Germinal center (tissue), 1 donor: ENCODE results near the gene GJB2.
A peak's percentile ranks its signal among the peaks of the same experiment; 100 is the strongest.
"Not testable (repeated sequence)": the region's sequence is repeated elsewhere in the genome, so short reads cannot be mapped to it uniquely, and the experiment has no call there.

Source experiments
- DNase-seq: peaks from one replicate; pipeline ENCODE4 v3.0.0; 2012; ENCODE audit warnings: mixed read lengths, low spot score

GJB2 gene

DNA sequence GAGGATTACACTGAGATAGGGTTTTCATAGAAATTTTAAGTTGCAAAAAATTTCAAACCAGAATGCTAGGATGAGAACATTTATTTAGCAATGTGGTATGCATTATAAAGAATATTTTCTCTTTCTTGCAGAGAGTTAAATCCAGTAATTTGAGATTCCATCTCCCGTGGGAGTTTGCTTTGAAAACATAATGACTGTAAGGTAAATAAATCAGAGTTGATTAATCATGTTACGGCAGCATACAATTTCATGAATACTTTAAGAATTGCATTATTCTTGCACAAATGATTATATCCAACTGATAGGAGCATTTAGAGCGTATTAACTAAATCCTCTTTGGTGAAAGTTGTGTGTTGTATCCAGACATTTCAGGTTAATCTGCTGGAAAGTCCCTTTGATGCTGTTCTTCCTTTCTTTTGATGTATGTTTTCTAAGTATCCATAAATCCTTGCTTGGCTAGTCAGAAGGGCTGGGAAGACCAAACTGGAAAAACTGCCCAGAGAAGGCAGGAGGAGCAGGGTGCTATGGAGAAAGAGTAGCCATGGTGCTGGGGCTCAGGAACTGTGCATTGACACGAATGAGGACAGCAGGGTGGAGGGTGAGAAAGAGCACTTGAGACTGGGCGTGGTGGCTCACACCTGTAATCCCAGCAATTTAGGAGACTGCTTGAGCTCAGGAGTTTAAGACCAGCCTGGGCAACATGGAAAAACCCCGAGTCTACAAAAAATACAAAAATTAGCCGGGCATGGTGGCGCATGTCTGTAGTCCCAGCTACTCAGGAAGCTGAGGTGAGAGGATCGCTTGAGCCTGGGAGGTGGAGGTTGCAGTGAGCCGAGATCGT lies 27.1 kb downstream of the GJB2 start:
- DNase-seq: no peak

DNA sequence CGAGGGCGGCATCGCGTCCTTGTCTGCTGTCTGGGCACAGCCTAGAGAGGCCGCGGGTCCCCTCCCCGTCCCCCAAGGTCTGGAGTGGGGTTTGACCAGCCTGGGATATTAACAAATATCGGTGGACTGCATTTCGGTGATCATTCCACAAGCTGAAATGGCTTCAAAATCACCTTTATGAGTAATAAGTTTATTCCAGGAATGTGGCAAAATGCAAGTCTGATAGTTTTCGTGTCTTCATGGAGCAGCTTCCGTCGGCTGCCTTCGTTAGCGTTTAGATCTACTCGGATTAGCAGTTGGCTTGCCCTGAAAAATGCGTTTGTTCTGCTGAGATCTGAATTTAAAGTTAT lies 30.8 kb downstream of the GJB2 start:
- no peak for DNase-seq

DNA sequence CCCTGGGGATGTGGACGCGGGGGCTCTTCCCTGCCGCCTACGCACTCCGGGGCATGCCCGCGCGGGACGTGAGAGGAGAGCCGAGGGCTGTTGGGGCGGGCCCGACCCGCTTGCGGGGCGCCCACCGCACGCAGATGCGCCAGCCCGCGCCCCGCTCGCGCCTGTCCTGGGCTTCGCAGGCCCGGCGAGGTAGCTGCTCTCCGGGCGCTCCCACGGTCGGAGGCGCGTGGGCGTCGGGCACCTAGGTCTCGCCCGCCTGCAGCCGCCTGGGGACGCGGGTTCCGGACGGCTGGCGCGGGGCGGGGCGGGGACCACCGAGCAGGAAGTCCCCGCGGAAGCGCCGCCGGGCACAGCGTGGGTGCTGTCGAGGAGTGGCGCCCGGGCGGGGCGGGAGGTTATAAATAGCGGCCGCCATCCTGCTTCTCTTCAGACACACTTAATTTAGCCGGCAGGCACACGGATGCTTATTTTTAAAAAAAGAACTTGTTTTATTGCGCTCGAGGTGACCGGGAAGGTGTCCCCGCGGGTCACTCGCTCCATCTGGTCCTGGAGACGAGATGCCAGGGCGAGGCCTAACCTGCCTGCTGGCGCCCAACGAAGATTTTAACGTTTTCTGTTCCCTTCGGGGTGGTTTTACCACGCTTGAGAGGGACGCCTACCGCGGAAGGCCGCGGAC lies 31.3 kb downstream of the GJB2 start:
- peak; percentile 59 for DNase-seq

DNA sequence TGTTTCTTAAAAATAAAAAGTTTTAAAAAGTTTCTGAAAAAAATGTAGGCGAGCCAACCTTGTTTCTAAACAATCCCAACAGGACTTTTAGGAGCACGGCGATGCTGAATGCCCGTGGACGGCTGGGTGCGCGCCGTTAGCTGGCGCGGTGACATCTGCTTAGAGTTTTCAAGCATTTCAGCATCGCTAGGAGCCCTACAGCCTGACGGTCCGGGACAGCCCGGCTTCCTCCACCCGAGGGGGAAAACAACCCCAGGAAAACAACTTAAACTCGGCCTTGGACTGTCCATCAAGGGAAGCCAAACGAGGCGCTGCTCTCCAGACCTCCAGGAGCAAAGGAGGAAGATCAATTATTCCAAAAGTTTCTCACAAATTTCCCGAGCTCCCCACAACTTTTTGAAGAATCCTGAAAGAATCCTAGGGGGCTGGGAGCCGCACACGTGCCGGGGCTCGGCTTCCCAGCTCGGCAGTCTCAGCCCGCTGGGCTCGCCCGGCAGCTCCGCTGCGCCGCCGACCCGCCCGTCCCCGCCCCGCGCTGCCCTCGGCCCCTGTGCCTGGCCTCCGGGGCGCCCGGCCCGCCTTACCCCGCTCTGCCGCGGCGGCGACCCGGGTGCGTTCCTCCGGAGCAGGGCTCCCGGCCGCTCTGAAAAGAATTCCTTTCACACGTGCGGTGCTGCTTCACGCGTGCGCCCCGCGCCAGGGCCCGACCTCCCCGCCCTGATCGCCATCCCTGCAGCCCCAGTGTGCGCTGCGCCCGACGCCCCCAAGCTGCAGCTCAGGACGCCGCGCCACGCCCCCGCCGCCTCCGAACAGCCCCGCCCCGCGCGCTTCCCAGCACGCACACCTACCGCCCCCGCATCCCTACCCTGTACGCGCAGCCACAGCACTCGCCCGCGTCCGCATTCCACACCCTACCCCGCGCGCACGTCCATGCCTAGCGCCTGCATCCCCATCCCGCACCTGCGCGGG lies 32.1 kb downstream of the GJB2 start, which contains the start of gene GJA3:
TSS of gene GJA3 (minus strand) at position 747 of the 969 bp plus-strand sequence. CDS start 17,764 bp downstream, outside the sequence.
- peak; percentile 29 for DNase-seq

DNA sequence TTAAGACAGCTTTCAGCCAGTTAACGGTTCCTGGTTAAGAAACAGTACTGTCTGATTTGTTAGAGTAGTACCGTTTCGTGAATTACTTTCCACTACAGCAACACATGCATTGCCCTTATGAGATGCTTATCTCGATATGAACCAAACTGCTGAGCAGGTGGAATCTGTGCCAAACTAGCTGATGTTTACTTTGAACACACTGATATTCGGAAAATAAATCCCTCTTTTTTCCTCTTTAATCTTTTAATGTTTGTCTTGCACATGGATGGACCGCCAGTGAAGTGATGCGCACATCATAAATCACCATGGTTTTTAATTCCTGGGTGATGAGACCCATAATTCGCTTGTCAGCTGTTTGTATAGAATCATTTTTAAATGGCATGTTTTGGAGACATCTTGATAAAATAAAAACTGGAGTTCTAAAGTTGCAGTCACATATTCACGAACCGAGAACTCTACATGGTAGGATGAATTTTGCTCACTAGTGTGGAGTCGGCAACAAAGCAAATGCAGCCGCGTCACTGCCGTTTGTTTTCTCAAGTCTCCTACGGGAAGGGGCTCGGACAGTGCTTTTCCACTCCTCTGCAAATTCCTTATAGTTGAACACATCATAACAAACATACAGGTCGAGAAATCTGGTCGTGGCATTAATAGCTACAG lies 33.0 kb downstream of the GJB2 start:
- DNase-seq: no peak

DNA sequence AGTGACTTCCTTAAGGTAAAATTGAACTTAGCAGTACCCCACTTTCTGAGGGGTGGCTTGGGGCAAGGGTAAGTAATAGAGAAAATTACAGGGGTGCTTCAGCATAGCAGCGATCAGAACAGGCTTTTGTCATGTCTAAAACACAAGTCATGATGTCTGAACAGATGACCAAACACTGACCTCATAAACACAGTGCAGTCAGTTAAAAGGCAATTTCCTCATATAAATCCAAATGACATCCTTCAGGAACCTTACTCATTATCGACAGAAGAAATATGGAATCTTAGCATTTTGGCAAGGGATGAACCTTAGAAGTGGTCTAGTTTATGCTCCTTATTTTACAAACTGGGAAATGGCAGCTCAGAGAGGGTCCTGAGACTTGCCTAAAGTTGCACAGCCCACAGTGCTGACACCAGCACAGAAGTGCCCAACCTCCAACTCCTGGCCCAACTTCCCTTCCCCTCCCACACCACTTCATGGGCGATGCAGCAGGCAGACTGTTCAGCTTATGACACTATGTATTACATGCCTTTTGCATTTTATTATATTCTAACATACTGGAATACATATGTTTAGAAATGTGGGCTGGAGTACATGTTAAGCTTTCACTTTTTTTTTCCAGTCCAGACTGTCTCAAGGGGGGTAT lies 35.5 kb downstream of the GJB2 start:
- no peak for DNase-seq

DNA sequence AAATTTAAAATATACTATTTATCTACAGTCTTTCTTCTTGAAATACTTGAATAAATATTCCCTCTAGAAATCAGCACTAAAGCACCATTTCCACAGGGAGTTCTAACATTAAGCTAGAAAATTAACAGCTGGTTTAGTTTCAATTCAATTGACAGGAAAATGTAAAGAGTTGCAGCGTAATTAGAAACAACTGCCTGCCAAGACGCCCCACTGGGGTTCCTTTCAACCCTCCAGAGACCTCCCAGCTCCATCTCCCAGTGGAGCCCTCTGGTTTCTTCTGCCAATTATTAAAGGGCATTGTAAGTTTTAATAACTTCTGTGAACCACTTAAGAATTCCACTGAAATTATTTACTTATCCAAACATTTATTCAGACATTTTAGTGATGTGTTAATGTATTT lies 36.0 kb downstream of the GJB2 start:
- no peak for DNase-seq

DNA sequence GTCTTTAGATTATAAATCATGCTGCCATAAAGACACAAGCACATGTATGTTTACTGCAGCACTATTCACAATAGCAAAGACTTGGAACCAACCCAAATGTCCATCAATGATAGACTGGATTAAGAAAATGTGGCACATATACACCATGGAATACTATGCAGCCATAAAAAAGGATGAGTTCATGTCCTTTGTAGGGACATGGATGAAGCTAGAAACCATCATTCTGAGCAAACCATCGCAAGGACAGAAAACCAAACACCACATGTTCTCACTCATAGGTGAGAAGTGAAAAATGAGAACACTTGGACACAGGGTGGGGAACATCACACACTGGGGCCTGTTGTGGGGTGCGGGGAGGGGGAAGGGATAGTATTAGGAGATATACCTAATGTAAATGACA lies 39.4 kb downstream of the GJB2 start:
- not testable (repeated sequence) for DNase-seq

DNA sequence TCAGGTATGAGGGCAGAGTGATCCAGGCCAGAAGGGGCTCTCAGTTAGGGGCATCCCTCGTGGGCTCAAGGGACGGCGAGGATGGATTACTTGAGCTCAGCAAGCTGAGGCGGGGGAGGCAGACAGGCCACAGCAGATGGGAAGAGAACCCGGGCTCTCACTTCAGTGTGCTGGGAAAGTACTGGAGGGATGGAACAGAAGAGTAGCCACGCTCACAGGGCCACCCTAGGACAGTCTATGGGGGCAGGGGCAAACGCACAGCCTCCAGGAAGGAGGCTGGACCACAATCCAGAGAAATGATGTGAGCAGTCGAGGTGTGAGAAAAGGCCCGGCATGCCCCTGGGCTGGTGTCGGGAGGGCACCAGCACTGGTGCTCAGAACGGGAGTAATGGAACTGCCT lies 41.1 kb downstream of the GJB2 start:
- no peak for DNase-seq

DNA sequence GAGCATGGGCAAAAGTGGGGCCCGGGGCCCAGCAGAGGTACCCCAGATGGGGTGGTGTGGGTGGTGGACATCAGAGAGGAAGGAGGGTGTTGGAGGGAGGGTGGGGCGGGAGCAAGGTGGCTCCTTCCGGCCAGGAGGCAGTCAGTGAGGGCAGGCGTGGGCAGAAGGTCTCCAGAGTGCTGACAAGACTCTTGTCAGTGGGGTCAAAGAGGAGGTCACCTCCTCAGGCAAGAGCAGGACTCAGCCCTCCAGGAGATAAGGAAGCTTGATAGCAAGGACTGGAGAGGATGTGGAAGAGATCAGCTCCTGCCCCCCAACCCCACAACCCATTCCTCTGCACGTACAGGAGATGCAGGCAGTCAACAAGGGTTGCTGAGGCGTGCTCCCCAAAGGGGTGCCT lies 41.7 kb downstream of the GJB2 start:
- DNase-seq: no peak

DNA sequence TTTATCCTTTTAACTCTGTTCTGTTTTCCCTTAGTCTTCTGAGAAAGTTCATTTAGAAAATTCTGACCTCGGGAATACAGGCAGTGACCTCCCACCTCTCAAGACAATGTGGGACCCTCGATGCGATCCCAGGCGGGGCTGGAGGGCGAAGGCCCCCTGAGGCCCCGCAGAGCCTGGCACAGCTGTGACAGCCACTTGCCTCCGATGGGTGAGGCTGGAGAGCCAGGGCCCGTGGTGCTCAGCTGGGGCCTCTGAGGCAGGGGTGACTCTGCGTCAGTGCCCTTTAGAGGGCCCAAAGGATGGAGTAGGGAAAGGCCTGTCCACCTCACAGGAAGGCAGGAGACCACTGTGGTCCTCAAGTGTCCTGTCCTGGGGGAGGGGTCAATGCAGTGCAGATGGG lies 42.2 kb downstream of the GJB2 start:
- no peak for DNase-seq

DNA sequence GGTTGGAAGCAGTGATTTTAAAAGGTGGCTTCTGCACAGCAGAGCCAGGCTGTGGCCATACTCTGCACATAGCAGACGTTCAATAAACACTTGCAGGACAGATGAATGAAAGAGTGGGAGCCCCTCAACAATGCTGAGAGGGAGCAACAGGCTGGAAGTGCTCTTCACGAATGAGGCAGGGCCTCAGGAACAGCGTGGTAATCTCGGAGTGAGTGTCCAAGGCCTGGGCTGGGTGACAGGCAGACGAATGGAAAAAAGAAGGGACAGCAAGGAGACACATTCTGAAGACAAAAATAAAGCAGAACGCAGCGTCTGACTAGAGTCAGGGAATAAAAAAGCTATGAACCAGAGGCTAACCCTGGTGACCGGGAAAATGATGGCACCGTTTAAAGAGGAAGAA lies 43.0 kb downstream of the GJB2 start:
- DNase-seq: no peak

DNA sequence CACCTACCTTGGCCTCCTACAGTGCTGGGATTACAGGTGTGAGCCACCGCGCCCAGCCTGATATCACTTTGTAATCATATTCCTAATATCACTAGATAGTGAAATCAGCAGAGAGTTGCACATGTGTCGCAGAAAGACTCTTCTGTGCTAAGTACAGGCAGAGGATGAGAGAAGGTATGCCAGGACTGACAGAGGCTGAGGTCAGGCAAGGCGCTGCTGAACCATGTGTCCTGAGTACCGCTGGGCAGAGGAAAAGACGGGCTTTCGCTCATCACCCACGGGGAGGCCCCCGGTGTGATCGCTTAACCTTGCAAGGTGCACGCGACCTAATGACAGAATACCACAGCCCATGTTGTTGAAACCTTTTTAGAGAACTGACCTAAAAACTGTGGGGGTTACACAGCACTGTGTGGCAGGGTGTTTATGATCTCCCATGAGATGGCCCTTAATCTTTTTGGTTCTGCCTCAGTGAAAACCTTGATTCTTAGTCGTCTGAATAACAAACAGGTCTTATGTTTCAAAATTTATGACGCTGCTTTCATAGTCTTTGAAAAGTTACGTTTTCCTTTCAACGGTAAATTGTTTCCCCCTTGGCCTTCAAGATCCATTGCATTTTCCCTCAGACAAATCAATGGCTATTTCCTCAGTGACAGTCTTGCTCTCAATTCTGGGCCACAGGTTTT lies 44.1 kb downstream of the GJB2 start:
- no peak for DNase-seq

DNA sequence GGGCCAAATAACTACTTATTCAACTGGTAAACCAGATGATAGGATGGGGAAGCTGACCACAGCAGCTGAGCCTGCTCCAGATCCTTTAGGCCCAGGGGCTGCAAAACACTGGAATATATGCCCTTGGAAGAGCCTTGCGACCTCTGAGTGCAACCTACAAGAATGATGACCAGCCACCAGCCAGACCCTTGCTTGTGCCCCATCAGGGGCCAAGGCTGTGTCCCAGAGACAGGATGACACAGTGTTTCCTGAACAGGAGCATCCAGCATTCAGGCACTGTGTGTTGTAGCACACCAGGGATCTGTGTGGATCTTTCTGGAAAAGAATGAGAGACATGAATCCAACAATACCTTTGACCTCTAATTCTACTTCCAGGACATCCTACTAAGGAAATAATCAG lies 46.4 kb downstream of the GJB2 start:
- no peak for DNase-seq

DNA sequence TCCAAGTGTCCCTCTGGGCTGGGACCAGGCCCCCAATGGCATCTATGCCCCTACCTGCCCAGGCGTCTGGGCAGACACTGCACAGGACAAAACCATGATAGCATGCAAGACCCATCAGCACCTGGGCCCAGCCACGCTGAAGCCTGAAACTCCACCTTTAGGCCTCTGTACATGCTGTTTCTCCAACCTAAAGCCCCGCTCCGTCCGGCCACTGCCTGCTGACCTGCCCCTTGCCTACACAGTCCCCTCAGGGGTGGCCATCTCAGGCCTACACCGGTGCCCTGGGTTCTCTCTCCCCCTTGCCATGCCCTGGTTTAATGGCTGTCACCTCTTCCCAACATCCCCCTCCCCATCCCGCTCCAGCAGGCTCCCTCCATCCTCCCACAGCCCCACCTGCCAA lies 47.2 kb downstream of the GJB2 start:
- DNase-seq: no peak

DNA sequence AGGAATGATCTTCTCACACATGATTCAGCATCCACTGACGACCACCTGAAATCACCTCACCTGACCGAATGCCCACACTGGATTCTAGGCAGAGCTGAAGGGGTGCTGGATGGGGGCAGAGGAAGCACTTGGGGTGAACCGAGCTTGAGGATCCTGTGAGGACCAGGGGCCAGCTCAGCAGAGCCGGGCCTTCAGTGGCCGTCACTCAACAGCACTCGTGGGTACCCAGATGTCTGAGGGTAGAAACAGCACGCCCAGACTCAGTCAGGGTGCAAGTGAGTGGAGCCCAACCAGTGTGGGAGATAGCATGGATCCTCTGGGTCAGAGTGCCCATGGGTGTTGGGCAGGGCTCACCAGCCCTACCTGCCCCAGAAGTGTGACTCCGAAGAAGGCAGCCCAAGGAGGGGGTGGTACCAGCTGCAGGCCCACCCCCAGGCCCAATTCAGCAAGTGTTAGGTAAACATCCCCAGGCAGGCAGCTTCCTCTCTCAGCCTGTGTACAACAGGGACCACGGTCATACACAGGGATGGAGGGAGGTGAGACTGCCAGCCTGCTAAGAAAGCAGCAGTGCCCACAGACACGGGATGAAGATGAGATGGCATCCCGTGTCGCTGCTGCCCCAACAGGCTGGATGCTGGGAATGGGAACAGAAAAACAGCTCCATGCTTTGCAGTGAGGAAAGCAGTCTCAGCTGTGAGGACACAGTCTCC lies 48.4 kb downstream of the GJB2 start:
- DNase-seq: no peak

DNA sequence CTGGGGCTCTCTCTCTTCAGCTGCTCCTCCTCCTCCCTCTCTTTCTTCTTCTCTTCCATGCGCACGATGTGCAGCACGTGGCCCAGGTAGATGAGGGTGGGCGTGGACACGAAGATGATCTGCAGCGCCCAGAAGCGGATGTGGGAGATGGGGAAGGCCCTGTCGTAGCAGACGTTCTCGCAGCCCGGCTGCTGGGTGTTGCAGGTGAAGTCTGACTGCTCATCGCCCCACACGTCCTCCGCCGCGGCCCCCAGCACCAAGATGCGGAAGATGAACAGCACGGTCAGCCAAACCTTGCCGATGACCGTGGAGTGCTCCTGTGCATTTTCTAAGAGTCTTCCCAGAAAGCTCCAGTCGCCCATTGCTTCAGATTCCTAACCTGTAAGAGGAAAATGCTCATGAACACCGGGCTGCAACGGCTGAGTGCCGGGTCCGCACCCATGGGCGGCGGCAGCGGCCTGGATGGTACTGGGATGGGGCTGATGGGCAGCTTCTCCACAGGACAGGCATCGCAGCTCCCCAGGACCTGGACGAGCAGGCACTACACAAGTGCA lies 49.7 kb downstream of the GJB2 start:
- no peak for DNase-seq

DNA sequence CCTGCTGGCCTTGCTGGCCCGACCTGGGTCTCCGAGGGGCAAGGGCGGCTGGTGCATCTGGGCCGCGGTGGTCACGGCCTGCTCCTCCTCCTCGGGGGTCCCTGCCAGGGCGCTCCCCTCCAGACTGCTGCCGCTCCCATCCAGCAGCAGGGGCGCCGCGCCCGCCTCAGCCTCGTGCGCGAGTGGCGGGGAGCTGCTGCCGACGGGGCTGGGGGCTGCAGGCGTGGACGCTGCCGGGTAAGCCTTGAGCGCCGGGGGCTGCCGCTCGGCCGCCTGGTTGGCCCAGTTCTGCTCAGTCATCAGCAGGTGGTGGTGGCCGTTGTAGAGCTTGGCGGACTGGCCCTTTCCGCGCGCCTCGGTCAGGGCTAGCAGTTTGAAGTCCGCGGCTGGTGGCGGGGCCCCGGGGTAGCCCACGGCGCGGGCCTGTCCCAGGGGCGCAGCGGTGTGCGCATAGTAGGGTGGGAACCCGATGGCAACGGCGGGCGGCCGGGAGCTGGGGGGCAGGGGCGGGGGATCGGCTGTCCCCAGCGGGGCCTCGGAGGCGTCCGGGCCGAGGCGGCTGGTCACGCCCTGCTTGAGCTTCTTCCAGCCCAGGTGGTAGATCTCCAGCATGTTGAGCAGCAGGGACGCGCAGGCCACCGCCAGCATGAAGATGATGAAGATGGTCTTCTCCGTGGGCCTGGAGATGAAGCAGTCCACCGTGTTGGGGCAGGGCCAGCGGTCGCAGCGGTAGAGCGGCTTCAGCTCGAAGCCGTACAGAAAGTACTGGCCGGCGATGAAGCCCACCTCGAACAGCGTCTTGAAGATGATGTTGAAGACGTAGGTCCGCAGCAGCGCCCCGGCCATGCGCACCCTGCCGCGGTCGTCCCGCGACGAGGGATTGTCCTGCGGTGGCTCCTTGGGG lies 50.5 kb downstream of the GJB2 start:
- no peak for DNase-seq
